Activated CD4-positive, CD25-positive, alpha-beta regulatory T cell (primary cell): ENCODE data around the gene SLC1A7.

Experiments used
- DNase-seq, 4 experiments: peaks; one replicate each; lab custom pipeline; 2025; lab: John Stamatoyannopoulos, UW

SLC1A7 gene

GRCh38 chr1:53091841-53092645 lies 50.4 kb downstream of the SLC1A7 start:
- no peak for DNase-seq

GRCh38 chr1:53090227-53091147 lies 52.0 kb downstream of the SLC1A7 start:
- DNase-seq: no peak

GRCh38 chr1:53089478-53090226 lies 52.8 kb downstream of the SLC1A7 start:
- no peak for DNase-seq

- no peak for DNase-seq
Observed at GRCh38 chr1:53088616-53089300, 53.7 kb downstream of the SLC1A7 start.

- no peak for DNase-seq
Observed at GRCh38 chr1:53087332-53088285, 54.8 kb downstream of the SLC1A7 start.

- DNase-seq: no peak
Observed at GRCh38 chr1:53086491-53087070, 55.9 kb downstream of the SLC1A7 start.

- no peak for DNase-seq
Observed at GRCh38 chr1:53085405-53085804, 57.0 kb downstream of the SLC1A7 start.

GRCh38 chr1:53084589-53084971 lies 57.9 kb downstream of the SLC1A7 start:
- no peak for DNase-seq

GRCh38 chr1:53083636-53084588 lies 58.5 kb downstream of the SLC1A7 start:
- DNase-seq: no peak

GRCh38 chr1:53082826-53083455 lies 59.5 kb downstream of the SLC1A7 start:
- no peak for DNase-seq

GRCh38 chr1:53081384-53082066 lies 60.9 kb downstream of the SLC1A7 start:
- DNase-seq: no peak

GRCh38 chr1:53080769-53081168 lies 61.7 kb downstream of the SLC1A7 start:
- no peak for DNase-seq

- no peak for DNase-seq
Observed at GRCh38 chr1:53080041-53080440, 62.4 kb downstream of the SLC1A7 start.

GRCh38 chr1:53079251-53079650 lies 63.2 kb downstream of the SLC1A7 start:
- DNase-seq: no peak

GRCh38 chr1:53078333-53079101 lies 63.9 kb downstream of the SLC1A7 start:
- DNase-seq: no peak

GRCh38 chr1:53077599-53077965 lies 64.9 kb downstream of the SLC1A7 start:
- DNase-seq: no peak
